Gastroesophageal sphincter (tissue), 4 donors: ENCODE data around the gene CIB2. TPM values are rescaled to one million over a fixed set of nuclear protein-coding genes. Genes with fewer than 3 reads are reported as not detected.

ENCODE experiments used
- ATAC-seq: fragments of 150-250 bp; one replicate; pipeline ENCODE4 v1.9.1; 2016; ENCODE audit warnings: mild to moderate bottlenecking, moderate library complexity
- H3K27ac ChIP-seq, 4 donors: fragments of 200-600 bp; sonication (generic) in 3 of 4; 1 replicate in 3 of 4; 2 replicates in 1 of 4; pipeline ENCODE4 v1.5.1; 2016 to 2019
- H3K27me3 ChIP-seq: fragments of 200-600 bp; sonication (generic); one replicate; pipeline ENCODE4 v1.5.1; 2019
- H3K36me3 ChIP-seq, 2 donors: fragments of 200-600 bp; sonication (generic); one replicate each; pipeline ENCODE4 v1.5.1; 2019; ENCODE audit warnings: control low read depth in 1 of 2
- H3K4me1 ChIP-seq, 3 donors: fragments of 200-600 bp; sonication (generic); 1 replicate in 2 of 3; 2 replicates in 1 of 3; pipeline ENCODE4 v1.5.1; 2016 to 2019; ENCODE audit warnings: control low read depth in 2 of 3
- H3K4me3 ChIP-seq, 2 donors: fragments of 200-600 bp; sonication (generic); one replicate each; pipeline ENCODE4 v1.5.1; 2019; ENCODE audit warnings: mild to moderate bottlenecking in 1 of 2, moderate library complexity in 1 of 2
- H3K9me3 ChIP-seq, 3 donors: fragments of 200-600 bp; sonication (generic); one replicate each; pipeline ENCODE4 v1.5.1; 2017 to 2019; ENCODE audit warnings: control low read depth in 2 of 3
- CTCF ChIP-seq, 4 experiments: fragments of 200-600 bp in 2 of 4; fragments of 450-650 bp in 2 of 4; sonication (generic) in 1 of 4; IDR thresholded peaks; one replicate each; pipeline ENCODE4 v1.5.1; 2017 to 2019; ENCODE audit warnings: antibody characterized with exemption in 4 of 4, mild to moderate bottlenecking in 2 of 4, moderate library complexity in 2 of 4
- EP300 ChIP-seq: sonication (generic); formaldehyde crosslinking; IDR thresholded peaks from one replicate; pipeline ENCODE4 v1.6.1; 2017; ENCODE audit warnings: antibody characterized with exemption, mild to moderate bottlenecking
- POLR2A ChIP-seq, 2 donors: fragments of 450-650 bp; IDR thresholded peaks; one replicate each; pipeline ENCODE4 v1.6.1; 2017; ENCODE audit warnings: antibody characterized with exemption in 2 of 2, mild to moderate bottlenecking in 2 of 2, moderate library complexity in 1 of 2
- POLR2AphosphoS5 ChIP-seq: sonication (generic); formaldehyde crosslinking; IDR thresholded peaks from one replicate; pipeline ENCODE4 v1.6.1; 2017; ENCODE audit warnings: antibody characterized with exemption
- WGBS, 2 donors: methylation state at CpG; one replicate each; pipeline ENCODE4 v1.1.5; 2018; ENCODE audit warnings: low coverage in 1 of 2; 5-methylcytosine and 5-hydroxymethylcytosine counted together
- total RNA-seq, 4 donors: library from RNA; depleted of rRNA; stranded (reverse); fragments of >200 nt; gene quantifications; one replicate each; pipeline ENCODE4 v1.1.0, GENCODE V29; 2016

The CIB2 gene
- total RNA-seq, 4 donors from 2014 or later = 3.0 to 17.4 (median 8.8) TPM

GRCh38 chr15:78072080-78072892 is 59.0 kb downstream of the CIB2 start:
- Histone ChIP-seq H3K9me3 (no peaks in the 10 kb centered on the region), H3K4me3 (peak overlapping the region in 1 of 2 donors; percentile 10), H3K27me3 (no peaks in the 10 kb centered on the region), H3K36me3 (no peaks in the 10 kb centered on the region), H3K4me1 (peaks cover 11 to 94% (median 33%) of the 10 kb centered on the region in 3 donors), H3K27ac (peak overlapping the region in 3 of 4 donors; percentile 35 to 58 (median 55))
- peak; percentile 44 for ATAC-seq
- no peak for TF ChIP-seq POLR2A (IDR thresholded peaks at IDR 0.05)
- TF ChIP-seq POLR2AphosphoS5 = peak; percentile 55
- TF ChIP-seq EP300 = no peak
- no peak for TF ChIP-seq CTCF (IDR thresholded peaks at IDR 0.05)
- 62 to 63% methylated on average over 6 to 7 of the region's 9 CpGs for WGBS, 2 donors

- Histone ChIP-seq H3K4me3 (no peak overlapping the region), H3K27ac (peak overlapping the region in 3 of 4 donors; percentile 35 to 58 (median 55)), H3K9me3 (no peaks in the 10 kb centered on the region), H3K36me3 (no peaks in the 10 kb centered on the region), H3K27me3 (no peaks in the 10 kb centered on the region), H3K4me1 (peaks cover 11 to 98% (median 37%) of the 10 kb centered on the region in 3 donors)
- no peak for ATAC-seq
- WGBS, 2 donors = 56 to 96% methylated on average over 2 of the region's 2 CpGs
- TF ChIP-seq POLR2AphosphoS5 = no peak
- TF ChIP-seq CTCF (IDR thresholded peaks at IDR 0.05) = no peak
- TF ChIP-seq EP300 = no peak
- no peak for TF ChIP-seq POLR2A (IDR thresholded peaks at IDR 0.05)
These were observed 59.9 kb downstream of the CIB2 start for GRCh38 chr15:78071383-78071782.

GRCh38 chr15:78070049-78070700 is 61.1 kb downstream of the CIB2 start:
- Histone ChIP-seq H3K36me3 (no peaks in the 10 kb centered on the region), H3K9me3 (no peaks in the 10 kb centered on the region), H3K4me1 (peaks cover 20 to 98% (median 45%) of the 10 kb centered on the region in 3 donors), H3K4me3 (no peak overlapping the region), H3K27me3 (no peaks in the 10 kb centered on the region), H3K27ac (peak overlapping the region in 3 of 4 donors; percentile 75 to 87 (median 80))
- ATAC-seq = no peak
- 83 to 94% methylated on average over 4 of the region's 4 CpGs for WGBS, 2 donors
- TF ChIP-seq CTCF (IDR thresholded peaks at IDR 0.05) (no peak), POLR2AphosphoS5 (no peak), EP300 (no peak), POLR2A (IDR thresholded peaks at IDR 0.05) (no peak)

GRCh38 chr15:78069462-78070029 is 61.7 kb downstream of the CIB2 start:
- Histone ChIP-seq H3K27me3 (no peaks in the 10 kb centered on the region), H3K4me1 (peaks cover 26 to 98% (median 51%) of the 10 kb centered on the region in 3 donors), H3K9me3 (no peaks in the 10 kb centered on the region), H3K36me3 (no peaks in the 10 kb centered on the region), H3K4me3 (no peak overlapping the region), H3K27ac (peak overlapping the region; percentile 29 to 87 (median 78))
- 80 to 82% methylated on average over 4 to 5 of the region's 5 CpGs for WGBS, 2 donors
- no peak for ATAC-seq
- no peak for TF ChIP-seq CTCF (IDR thresholded peaks at IDR 0.05)
- TF ChIP-seq EP300 = no peak
